Stimulated activated naive CD4-positive, alpha-beta T cell treated with Interleukin-2 at 50 U/mL for 16 hours (primary cell): ENCODE measurements around the gene ACSL6.
"Not testable (repeated sequence)": the region's sequence is repeated elsewhere in the genome, so short reads cannot be mapped to it uniquely, and the experiment has no call there.

Experiments used
- DNase-seq: peaks from one replicate; lab custom pipeline; 2025; lab: John Stamatoyannopoulos, UW

Gene ACSL6

GRCh38 chr5:131942016-131942415 lies 69.4 kb downstream of the ACSL6 start:
- DNase-seq = no peak

GRCh38 chr5:131939690-131940345 lies 71.6 kb downstream of the ACSL6 start:
- DNase-seq = no peak

- DNase-seq = no peak
Measured at GRCh38 chr5:131932235-131932634, 79.2 kb downstream of the ACSL6 start.

GRCh38 chr5:131928957-131929356 lies 82.5 kb downstream of the ACSL6 start:
- no peak for DNase-seq

- DNase-seq = no peak
Measured at GRCh38 chr5:131926168-131926567, 85.3 kb downstream of the ACSL6 start.

GRCh38 chr5:131916481-131916880 lies 95.0 kb downstream of the ACSL6 start:
- no peak for DNase-seq

- DNase-seq = no peak
Measured at GRCh38 chr5:131914472-131914871, 97.0 kb downstream of the ACSL6 start.

GRCh38 chr5:131913603-131914002 lies 97.9 kb downstream of the ACSL6 start:
- DNase-seq = no peak

- DNase-seq = no peak
Measured at GRCh38 chr5:131906668-131907067, 104.8 kb downstream of the ACSL6 start.

GRCh38 chr5:131902266-131902665 lies 109.2 kb downstream of the ACSL6 start:
- not testable (repeated sequence) for DNase-seq
